AG04449 (cell line): Measurements from ENCODE around the gene CMTM7.
"Not testable (repeated sequence)": the region's sequence is repeated elsewhere in the genome, so short reads cannot be mapped to it uniquely, and the experiment has no call there.

ENCODE experiments used
- CTCF ChIA-PET: fragments of 350-600 bp; formaldehyde crosslinking; extraction: SDS; loops from one replicate; lab custom pipeline; 2021; ENCODE audit warnings: antibody characterized with exemption; lab: Yijun Ruan, JAX
- POLR2A ChIA-PET: fragments of 400-600, 350-600 bp; formaldehyde crosslinking; extraction: SDS; loops from one replicate; lab custom pipeline; 2020; ENCODE audit warnings: antibody characterized with exemption, inconsistent platforms; lab: Yijun Ruan, JAX
- DNase-seq: peaks from one replicate; pipeline ENCODE4 v3.0.0-alpha.2; 2010; ENCODE audit warnings: low read depth, low spot score
- H3K4me3 ChIP-seq: 2 replicates; pipeline ENCODE4 v1.5.1; 2011; ENCODE audit warnings: low read depth, mild to moderate bottlenecking, control low read depth, low read length
- CTCF ChIP-seq: IDR thresholded peaks from one replicate; pipeline ENCODE4 v1.5.1; 2011; ENCODE audit warnings: mild to moderate bottlenecking, moderate library complexity, low read length, control low read depth, inconsistent platforms; ENCODE audit not compliant: insufficient read depth; ENCODE audit errors: missing control alignments

Gene CMTM7

GRCh38 chr3:32435911-32436815 lies 44.5 kb downstream of the CMTM7 start:
- no peak overlapping the region for H3K4me3 ChIP-seq
- no peak for DNase-seq
- POLR2A ChIA-PET: interaction anchor here (0.6 kb wide), 1 partner anchor 16 kb away, joined by 3 read pairs; no protein-coding TSS in a partner anchor
- CTCF ChIA-PET: interaction anchor here (0.7 to 1.5 kb wide), 2 partner anchors 14 to 32 kb away, joined by 3 to 6 read pairs; no protein-coding TSS in a partner anchor
- no peak for TF ChIP-seq CTCF

- no peak for TF ChIP-seq CTCF
- POLR2A ChIA-PET: no interaction called here
- CTCF ChIA-PET: interaction anchor here (1.5 kb wide), 1 partner anchor 31 kb away, joined by 6 read pairs; no protein-coding TSS in a partner anchor
- DNase-seq: no peak
- H3K4me3 ChIP-seq: no peak overlapping the region
These were observed 45.1 kb downstream of the CMTM7 start for GRCh38 chr3:32436816-32437189.

DNA sequence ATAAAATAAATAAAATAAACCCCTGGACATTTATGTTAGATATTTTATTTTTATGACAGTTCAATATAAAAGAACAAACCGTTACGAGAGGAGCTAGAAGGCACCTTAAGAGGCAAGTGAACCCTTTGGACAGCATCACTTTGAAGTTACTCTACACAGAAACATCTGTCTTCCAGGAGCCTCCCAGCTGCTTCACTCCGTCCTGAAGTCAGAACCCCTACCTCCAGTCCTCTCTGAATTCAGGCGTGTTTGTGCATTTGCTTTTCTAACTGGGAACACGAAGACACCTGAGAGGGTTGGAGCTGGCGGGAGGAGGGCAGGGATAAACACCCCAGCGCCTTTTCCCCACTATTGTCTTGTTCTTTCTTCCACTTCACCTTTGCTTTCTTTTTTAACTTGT lies 46.2 kb downstream of the CMTM7 start:
- no peak for TF ChIP-seq CTCF
- ChIA-PET CTCF (interaction anchor here (1.0 to 1.8 kb wide), 3 partner anchors 10 to 38 kb away, joined by 3 to 11 read pairs (median 3); no protein-coding TSS in a partner anchor), POLR2A (no interaction called here)
- no peak overlapping the region for H3K4me3 ChIP-seq
- DNase-seq: no peak

DNA sequence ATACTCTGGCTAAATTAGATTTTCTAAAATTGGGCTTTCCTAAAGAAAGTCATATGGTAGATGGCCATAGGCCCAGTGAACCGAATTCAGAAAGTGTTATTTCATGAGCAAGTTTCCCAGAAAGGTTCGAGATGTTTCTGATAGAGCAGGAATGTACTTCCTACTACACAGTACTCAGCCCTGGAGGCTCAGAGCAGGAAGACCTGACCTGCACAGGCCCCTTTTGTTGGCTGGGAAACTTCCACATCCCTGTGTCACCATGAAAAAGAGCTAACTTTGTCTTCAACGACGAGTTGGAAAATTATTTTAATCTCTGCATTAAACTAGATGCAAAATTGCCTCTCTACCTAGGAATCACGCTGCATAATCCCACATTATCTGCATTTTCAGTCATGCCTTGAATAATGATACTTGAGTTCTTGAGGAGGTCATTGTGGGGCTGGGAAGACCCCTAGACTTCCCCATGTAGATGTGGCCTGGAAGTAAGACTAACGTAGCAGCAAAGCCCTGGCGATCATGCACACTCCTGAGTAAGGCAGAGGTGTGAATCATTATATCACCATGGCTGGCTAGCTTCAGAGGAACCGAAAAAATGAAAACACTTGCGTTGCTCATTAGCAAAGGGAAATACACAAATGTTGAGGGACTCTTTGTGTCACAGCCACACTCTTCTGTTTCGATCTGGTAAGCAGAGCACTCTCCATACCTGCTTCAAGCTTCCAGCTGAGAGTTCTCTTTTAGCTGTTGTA lies 47.1 kb downstream of the CMTM7 start:
- ChIA-PET POLR2A (no interaction called here), CTCF (interaction anchor here (1.0 to 1.8 kb wide), 3 partner anchors 11 to 39 kb away, joined by 3 to 11 read pairs (median 3); no protein-coding TSS in a partner anchor)

GRCh38 chr3:32439421-32439820 lies 47.8 kb downstream of the CMTM7 start:
- POLR2A ChIA-PET, DNase-seq, H3K4me3 ChIP-seq: not testable (repeated sequence)
- CTCF ChIA-PET: interaction anchor here (1.0 to 1.8 kb wide), 2 partner anchors 16 to 28 kb away, joined by 3 to 11 read pairs; no protein-coding TSS in a partner anchor

More for the DNA sequence above, 47.1 kb downstream of the CMTM7 start:
- no peak overlapping the region for H3K4me3 ChIP-seq
- no peak for DNase-seq
- TF ChIP-seq CTCF: no peak

DNA sequence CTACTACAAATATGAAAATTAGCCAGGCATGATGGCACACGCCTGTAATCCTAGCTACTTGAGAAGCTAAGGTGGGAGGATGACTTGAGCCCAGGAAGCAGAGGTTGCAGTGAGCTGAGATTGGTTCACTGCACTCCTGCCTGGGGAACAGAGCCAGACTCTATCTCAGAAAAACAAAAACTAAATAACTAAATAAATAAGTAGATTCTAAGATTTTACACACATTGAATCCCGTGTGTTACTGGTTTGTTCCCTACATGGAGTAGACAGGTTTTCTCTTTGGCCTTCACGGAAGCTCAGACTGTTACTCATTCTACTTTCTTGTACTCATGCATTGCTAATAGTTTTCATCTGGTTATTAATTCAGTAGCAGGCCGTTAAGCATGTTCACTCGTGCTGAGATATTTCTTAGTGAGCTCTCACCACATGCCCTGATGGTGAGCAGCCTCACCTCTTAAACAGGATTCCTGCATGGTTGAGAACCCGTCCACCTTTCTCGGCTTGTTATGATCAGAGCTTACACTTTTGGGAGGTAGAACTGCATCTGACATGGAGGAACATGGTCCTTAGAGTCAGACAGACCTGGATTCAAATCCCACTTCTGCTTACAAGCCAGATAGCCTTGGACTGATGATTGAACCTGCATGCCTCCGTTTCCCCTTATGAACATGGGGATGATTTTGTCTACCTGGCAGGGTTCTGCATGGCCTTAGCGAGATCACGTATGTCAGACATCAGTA lies 49.1 kb downstream of the CMTM7 start:
- no peak for TF ChIP-seq CTCF
- CTCF ChIA-PET: interaction anchor here (0.7 to 2.8 kb wide), 5 partner anchors 15 to 143 kb away, joined by 3 to 11 read pairs (median 4); no protein-coding TSS in a partner anchor
- DNase-seq: no peak
- no peak overlapping the region for H3K4me3 ChIP-seq
- POLR2A ChIA-PET: no interaction called here
